HepG2 (cell line): ENCODE results near the gene UST. TPM values are rescaled to one million over a fixed set of nuclear protein-coding genes. Genes with fewer than 3 reads are reported as not detected.

Experiments used
- AHR ChIP-seq: IDR thresholded peaks from 2 replicates; pipeline ENCODE4 v1.6.1; 2018; ENCODE audit warnings: missing genetic modification reagents, missing compliant biosample characterization
- ARID2 ChIP-seq: sonication (generic); formaldehyde crosslinking; IDR thresholded peaks from 2 replicates; pipeline ENCODE4 v1.8.1; 2022; ENCODE audit warnings: mild to moderate bottlenecking, missing genetic modification reagents, borderline replicate concordance
- ATF1 ChIP-seq: IDR thresholded peaks from 2 replicates; pipeline ENCODE4 v1.6.1; 2016; ENCODE audit warnings: mild to moderate bottlenecking, control low read depth
- BRCA1 ChIP-seq: sonication (generic); formaldehyde crosslinking; IDR thresholded peaks from 2 replicates; pipeline ENCODE4 v1.4.0; 2020; ENCODE audit warnings: missing genetic modification reagents
- FOXA1 ChIP-seq, 2 experiments: fragments of 450-650 bp in 1 of 2; sonication (generic) in 1 of 2; formaldehyde crosslinking in 1 of 2; IDR thresholded peaks; 2 replicates each; pipeline versions ENCODE4 v1.4.0 to v1.6.1; 2016 to 2020; ENCODE audit warnings: missing genetic modification reagents in 1 of 2
- GFI1 ChIP-seq: sonication (generic); formaldehyde crosslinking; IDR thresholded peaks from 2 replicates; pipeline ENCODE4 v1.5.0; 2020; ENCODE audit warnings: missing genetic modification reagents, mild to moderate bottlenecking, borderline replicate concordance
- IRX3 ChIP-seq: sonication (generic); formaldehyde crosslinking; IDR thresholded peaks from 2 replicates; pipeline ENCODE4 v1.8.1; 2023; ENCODE audit warnings: mild to moderate bottlenecking, low read depth, missing genetic modification reagents, borderline replicate concordance
- KIAA2018 ChIP-seq: sonication (generic); formaldehyde crosslinking; IDR thresholded peaks from 2 replicates; pipeline ENCODE4 v1.5.0; 2020; ENCODE audit warnings: mild to moderate bottlenecking, missing genetic modification reagents, borderline replicate concordance
- POLR2AphosphoS5 ChIP-seq: IDR thresholded peaks from 2 replicates; pipeline ENCODE4 v1.6.1; 2012; ENCODE audit warnings: low read depth, low read length
- SP5 ChIP-seq: IDR thresholded peaks from 2 replicates; pipeline ENCODE4 v1.6.1; 2016; ENCODE audit warnings: low read depth, borderline replicate concordance
- ZNF550 ChIP-seq: sonication (generic); formaldehyde crosslinking; IDR thresholded peaks from 2 replicates; pipeline ENCODE4 v1.4.0; 2020; ENCODE audit warnings: mild to moderate bottlenecking, missing genetic modification reagents, borderline replicate concordance
- ZNF746 ChIP-seq: sonication (generic); formaldehyde crosslinking; IDR thresholded peaks from 2 replicates; pipeline ENCODE4 v1.8.0; 2022; ENCODE audit warnings: mild to moderate bottlenecking, missing genetic modification reagents
- ZNF780A ChIP-seq: sonication (generic); formaldehyde crosslinking; IDR thresholded peaks from 2 replicates; pipeline ENCODE4 v1.8.0; 2022; ENCODE audit warnings: mild to moderate bottlenecking, missing genetic modification reagents, moderate library complexity
- polyA plus RNA-seq, 8 experiments: library from polyadenylated mRNA; depleted of rRNA in 3 of 8; stranded (reverse) in 7 of 8; unstranded in 1 of 8; fragments of >200 nt; fragmentation: Illumina TruSeq in 4 of 8; extraction: Trizol in 4 of 8; gene quantifications; 2 replicates each; pipeline versions ENCODE4 v1.2.1 to v1.2.3, GENCODE V29; 2011 to 2016; ENCODE audit warnings: low read depth in 4 of 8, missing spikeins in 1 of 8, mixed read lengths in 1 of 8; ENCODE audit not compliant: insufficient read depth in 1 of 8
- total RNA-seq, 5 experiments: library from RNA; depleted of rRNA; stranded (reverse); fragments of >200 nt; fragmentation: Illumina TruSeq; extraction: Trizol; gene quantifications; 2 replicates each; pipeline ENCODE4 v1.2.3, GENCODE V29; 2016; ENCODE audit warnings: low read depth in 1 of 5
- TF ChIP-seq, protein P1 (sequence below): sonication (generic); formaldehyde crosslinking; IDR thresholded peaks from 2 replicates; pipeline ENCODE4 v1.8.1; 2023; ENCODE audit warnings: missing genetic modification reagents, inconsistent platforms, borderline replicate concordance
- TF ChIP-seq, protein P2 (sequence below): sonication (generic); formaldehyde crosslinking; IDR thresholded peaks from 2 replicates; pipeline ENCODE4 v1.4.0; 2020; ENCODE audit warnings: mild to moderate bottlenecking, missing genetic modification reagents

The UST gene
- total and polyA plus RNA-seq, 2 of the 13 experiments (the other 11 are each of a cell fraction or from before 2014, with no cell fraction given) = 0.27 TPM; not detected in 1

DNA sequence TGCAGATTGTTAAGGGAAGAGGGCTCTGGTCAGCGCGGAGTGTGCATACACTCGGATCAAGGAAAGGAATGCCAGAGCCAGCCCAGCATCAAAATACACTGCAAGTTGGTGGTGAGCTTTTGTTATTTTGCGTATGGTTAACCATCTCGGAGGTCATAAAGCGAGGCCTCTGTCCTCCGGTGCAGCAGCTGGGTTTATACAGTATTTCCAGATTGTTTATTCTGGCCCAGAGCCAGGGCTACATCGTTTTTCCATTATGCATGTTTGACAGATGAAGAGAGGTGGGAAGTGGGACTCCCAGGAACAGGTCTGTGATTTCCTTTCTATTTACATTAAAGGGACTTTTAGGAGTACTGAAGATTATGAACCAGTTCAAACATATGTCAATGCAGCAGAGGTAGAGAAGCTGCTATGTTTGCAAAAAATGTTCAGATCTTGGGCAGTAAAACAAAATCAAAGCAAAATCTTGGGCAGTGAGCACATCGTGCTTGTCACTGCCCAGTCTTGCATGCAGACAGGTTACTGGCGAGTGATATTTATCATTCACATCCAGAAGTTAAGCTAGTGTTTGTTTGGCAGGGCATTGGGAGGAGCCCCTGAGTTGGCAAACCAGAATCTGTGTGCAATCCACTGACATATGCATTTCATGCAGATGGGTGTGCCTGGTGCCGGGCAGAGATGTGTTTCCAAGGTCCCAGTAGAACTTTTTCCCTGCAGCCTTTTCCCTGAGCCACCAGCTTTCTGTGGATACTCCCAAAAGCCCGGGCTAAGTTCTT lies 314.3 kb downstream of the UST start (continued):
- TF ChIP-seq ZNF746 (CRISPR knock-in tag) (no peak), ZNF550 (CRISPR knock-in tag) (no peak), BRCA1 (CRISPR knock-in tag) (no peak), AHR (CRISPR knock-in tag) (no peak), ZNF780A (CRISPR knock-in tag) (no peak), FOXA1 (IDR thresholded peaks at IDR 0.05) (no peak), FOXA1 (CRISPR knock-in tag; IDR thresholded peaks at IDR 0.05) (peak; percentile 73), ARID2 (CRISPR knock-in tag) (no peak), SP5 (CRISPR knock-in tag) (no peak), POLR2AphosphoS5 (no peak), ATF1 (CRISPR knock-in tag) (0 out of 2 replicates have a peak, but pooled peaks have one; percentile 22), IRX3 (CRISPR knock-in tag) (no peak), KIAA2018 (CRISPR knock-in tag) (no peak), GFI1 (peak; percentile 87)
- TF ChIP-seq, protein P1, sequence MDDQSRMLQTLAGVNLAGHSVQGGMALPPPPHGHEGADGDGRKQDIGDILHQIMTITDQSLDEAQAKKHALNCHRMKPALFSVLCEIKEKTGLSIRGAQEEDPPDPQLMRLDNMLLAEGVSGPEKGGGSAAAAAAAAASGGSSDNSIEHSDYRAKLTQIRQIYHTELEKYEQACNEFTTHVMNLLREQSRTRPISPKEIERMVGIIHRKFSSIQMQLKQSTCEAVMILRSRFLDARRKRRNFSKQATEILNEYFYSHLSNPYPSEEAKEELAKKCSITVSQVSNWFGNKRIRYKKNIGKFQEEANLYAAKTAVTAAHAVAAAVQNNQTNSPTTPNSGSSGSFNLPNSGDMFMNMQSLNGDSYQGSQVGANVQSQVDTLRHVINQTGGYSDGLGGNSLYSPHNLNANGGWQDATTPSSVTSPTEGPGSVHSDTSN (CRISPR knock-in tag) = no peak
- TF ChIP-seq, protein P2, sequence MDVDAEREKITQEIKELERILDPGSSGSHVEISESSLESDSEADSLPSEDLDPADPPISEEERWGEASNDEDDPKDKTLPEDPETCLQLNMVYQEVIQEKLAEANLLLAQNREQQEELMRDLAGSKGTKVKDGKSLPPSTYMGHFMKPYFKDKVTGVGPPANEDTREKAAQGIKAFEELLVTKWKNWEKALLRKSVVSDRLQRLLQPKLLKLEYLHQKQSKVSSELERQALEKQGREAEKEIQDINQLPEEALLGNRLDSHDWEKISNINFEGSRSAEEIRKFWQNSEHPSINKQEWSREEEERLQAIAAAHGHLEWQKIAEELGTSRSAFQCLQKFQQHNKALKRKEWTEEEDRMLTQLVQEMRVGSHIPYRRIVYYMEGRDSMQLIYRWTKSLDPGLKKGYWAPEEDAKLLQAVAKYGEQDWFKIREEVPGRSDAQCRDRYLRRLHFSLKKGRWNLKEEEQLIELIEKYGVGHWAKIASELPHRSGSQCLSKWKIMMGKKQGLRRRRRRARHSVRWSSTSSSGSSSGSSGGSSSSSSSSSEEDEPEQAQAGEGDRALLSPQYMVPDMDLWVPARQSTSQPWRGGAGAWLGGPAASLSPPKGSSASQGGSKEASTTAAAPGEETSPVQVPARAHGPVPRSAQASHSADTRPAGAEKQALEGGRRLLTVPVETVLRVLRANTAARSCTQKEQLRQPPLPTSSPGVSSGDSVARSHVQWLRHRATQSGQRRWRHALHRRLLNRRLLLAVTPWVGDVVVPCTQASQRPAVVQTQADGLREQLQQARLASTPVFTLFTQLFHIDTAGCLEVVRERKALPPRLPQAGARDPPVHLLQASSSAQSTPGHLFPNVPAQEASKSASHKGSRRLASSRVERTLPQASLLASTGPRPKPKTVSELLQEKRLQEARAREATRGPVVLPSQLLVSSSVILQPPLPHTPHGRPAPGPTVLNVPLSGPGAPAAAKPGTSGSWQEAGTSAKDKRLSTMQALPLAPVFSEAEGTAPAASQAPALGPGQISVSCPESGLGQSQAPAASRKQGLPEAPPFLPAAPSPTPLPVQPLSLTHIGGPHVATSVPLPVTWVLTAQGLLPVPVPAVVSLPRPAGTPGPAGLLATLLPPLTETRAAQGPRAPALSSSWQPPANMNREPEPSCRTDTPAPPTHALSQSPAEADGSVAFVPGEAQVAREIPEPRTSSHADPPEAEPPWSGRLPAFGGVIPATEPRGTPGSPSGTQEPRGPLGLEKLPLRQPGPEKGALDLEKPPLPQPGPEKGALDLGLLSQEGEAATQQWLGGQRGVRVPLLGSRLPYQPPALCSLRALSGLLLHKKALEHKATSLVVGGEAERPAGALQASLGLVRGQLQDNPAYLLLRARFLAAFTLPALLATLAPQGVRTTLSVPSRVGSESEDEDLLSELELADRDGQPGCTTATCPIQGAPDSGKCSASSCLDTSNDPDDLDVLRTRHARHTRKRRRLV (CRISPR knock-in tag) = no peak
